ENCODE data around the gene SLC15A2.
"Not testable (repeated sequence)": the region's sequence is repeated elsewhere in the genome, so short reads cannot be mapped to it uniquely, and the experiment has no call there.

The SLC15A2 gene

DNA sequence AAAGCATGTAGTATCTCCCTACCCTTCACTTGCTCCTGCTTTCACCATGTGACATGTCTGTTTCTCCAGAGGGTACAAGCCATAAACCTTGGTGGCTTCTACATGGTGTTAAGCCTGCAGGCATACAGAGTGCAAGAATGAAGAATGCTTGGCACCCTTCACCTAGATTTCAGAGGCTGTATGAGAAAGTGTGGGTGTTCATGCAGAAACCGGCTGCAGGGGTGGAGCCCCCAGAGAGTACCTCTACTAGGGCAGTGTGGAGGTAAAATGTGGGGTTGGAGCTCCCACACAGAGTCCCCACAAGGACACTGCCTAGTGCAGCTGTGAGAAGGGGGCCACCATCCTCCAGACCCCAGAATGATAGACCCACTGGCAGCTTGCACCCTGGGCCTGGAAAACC lies 32.2 kb downstream of the SLC15A2 start:
- no peak for DNase-seq

DNA sequence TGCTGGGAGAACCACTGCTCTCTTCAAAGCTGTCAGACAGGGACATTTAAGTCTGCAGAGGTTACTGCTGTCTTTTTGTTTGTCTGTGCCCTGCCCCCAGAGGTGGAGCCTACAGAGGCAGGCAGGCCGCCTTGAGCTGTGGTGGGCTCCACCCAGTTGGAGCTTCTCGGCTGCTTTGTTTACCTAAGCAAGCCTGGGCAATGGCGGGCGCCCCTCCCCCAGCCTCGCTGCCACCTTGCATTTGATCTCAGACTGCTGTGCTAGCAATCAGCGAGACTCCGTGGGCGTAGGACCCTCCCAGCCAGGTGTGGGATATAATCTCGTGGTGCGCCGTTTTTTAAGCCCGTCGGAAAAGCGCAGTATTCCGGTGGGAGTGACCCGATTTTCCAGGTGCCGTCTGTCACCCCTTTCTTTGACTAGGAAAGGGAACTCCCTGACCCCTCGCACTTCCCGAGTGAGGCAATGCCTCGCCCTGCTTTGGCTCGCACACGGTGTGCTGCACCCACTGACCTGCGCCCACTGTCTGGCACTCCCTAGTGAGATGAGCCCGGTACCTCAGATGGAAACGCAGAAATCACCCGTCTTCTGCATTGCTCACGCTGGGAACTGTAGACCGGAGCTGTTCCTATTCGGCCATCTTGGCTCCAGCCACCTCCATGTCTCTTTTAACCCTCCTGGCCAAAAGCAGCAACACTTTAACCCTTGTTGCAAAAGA lies 44.1 kb downstream of the SLC15A2 start:
- DNase-seq: not testable (repeated sequence)

DNA sequence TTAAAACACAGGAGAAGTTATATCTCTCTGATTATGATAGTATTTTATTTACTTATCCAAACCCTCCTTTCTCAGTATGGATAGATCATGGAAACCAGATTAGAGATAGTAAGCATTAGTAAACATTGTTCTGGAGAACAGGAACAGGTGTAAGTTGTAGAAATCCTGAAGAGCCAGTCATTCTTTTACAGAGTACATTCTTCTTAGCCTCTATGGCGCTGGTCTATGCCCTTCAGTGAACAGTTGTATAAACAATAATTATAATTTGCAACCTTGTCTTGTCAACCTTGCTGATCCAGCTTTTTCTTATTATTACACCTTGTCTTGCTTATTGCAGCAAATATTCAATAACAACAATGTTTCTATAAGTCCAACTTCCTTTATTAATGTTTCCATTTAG lies 47.4 kb downstream of the SLC15A2 start:
- no peak for DNase-seq

DNA sequence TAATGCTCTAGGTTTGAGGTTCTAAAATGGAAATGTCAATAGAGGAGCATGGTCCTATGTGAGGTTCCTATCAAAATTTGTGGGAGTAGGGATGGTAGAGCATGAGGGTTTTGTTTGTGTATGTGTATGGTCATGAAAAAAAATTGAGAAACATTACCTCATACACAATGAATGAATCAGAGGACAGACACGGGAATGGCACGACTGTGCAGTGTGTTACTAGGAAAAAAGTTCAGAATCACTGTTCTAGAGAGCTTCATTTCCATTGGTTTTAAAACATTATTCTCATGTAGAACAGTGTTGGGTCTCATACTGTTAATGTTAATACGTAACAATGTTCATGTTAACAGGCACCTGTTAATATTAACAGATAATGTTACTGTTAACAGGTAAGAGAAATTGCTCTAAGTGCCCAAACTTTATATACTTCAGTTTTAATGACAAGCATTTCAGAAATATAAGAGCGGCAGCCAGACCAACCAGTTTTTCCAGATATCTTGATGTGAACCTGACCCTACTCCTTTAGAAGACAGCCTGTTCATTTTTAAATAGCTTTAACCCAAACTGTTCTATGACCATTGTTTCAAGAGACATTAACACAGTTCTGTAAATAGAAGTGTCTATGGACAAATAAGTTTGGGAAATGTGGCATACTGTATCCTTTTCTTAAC lies 48.0 kb downstream of the SLC15A2 start:
- DNase-seq: peak; percentile 9

DNA sequence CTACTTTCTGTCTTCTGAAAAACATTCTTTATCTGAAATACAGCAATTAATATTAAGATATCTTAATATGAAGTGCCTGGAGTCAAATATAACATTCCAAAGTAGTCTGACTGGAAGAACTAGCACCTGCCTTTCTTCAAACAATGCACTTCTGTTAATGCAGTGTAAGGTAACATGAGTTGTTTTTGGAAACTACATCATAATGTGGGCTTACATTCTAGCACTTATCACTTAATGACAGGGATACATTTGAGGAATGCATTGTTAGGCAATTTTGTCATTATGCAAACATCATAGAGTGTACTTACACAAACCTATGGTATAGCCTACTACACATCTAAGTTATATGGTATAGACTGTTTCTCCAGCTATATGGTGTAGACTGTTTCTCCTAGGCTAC lies 49.2 kb downstream of the SLC15A2 start:
- peak; percentile 74 for DNase-seq

GRCh38 chr3:121948641-121949040 lies 54.4 kb downstream of the SLC15A2 start:
- no peak for DNase-seq

DNA sequence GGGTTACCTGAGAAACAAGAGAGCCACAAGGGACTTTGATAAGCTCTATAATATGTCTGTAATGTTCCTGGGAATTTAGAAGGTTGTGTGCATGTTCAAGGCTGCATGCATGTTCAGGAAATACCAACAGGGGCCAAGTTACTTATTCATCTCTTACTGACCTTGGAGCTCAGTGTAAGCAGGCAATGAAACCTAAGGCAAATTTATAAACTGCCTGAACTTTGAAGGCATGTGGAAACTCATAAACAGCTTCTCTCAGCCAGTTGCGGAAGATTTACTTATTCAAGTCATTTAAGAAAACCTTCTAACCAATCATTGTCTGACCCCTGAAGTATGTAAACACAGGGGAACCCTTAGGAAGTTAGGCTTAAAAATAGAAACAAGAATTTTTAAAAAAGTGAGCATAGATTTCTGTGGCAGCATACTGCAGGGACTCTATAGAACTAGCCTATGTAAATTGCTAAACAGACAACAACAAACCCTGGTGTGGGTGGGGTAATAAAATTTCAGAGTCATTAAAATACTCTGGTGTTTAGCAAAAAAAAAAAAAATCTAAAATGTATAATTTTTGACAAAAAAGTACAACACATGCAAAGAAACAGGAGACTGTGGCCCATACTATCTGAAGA lies 57.2 kb downstream of the SLC15A2 start:
- no peak for DNase-seq

DNA sequence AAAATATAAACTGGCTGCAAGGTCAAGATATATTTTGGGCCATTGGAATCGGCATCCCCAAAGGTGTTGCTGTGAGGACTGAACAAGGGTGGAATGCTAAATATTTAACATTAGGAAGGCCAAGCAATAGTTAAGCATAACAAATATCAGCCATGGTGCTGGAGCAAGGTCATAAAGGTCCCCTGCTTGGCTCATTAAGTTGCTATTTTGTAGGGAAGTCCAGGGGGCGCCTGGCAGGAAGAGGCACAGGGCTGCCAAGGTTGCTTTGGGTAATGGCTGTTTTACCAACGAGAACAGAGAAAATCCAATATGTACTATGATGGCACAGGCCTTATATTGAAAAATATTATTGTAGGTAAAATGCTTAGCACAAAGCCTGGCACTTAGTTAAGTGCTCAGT lies 62.2 kb downstream of the SLC15A2 start:
- no peak for DNase-seq

DNA sequence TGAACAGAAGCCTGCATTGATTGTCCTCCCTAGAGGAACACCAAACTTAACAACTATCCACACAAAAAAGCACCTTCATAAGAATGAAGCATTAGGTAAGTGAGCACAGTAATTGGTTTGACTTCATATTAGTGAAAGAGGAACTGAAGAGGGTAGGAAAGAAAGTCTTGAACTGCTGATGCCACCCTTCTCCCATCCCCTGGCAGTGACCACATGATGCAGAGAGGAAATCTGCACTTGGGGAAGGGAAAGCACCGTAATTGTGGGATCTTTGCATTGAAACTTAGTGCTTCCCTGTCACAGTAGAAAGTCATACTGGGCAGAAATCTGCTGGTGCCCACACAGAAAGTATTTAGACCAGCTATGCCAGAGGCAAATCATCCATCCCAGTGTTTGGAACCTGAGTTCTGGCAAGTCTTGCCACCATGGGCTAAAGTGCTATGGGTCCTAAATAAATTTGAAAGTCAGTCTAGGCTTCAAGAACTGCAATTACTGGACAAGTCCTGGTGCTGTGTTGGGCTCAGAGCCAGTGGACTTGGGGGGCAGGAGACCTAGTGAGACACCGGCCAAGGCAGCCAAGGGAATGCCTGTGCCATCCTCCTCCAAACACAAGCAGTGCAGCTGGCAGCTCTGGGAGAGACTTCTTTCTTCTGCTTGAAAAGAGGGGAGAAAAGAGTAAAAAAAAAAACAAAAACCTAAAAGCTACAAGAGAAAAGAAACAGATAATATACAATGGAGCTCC lies 63.6 kb downstream of the SLC15A2 start:
- no peak for DNase-seq

DNA sequence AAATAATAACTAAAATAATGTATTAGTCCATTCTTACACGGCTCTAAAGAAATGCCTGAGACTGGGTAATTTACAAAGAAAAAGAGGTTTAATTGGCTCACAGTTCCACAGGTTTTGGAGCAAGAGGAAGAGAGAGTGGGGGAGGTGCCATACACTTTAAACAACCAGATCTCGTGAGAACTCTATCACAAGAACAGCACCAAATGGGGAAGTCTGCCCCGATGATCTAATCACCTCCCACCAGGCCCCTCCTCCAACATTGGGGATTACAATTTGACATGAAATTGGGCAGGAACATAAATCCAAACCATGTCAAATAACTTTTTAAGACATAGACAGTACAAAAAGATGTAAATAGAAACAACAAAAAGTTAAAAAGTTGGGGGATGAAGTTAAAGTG lies 64.6 kb downstream of the SLC15A2 start:
- DNase-seq: no peak

DNA sequence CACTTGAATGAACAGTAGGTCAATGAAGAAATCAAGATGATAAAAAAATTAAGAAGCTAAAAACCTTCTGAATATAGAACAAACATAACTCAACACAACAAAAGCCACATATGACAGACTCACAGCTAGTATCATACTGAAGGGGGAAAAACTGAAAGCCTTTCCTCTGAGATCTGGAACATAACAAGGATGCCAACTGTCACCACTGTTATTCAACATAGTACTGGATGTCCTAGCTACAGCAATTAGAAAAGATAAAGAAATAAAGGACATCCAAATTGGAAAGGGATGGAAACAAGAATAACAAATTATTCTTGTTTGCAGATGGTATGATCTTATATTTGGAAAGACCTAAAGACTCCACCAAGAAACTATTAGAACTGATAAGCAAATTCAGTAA lies 67.1 kb downstream of the SLC15A2 start:
- DNase-seq: no peak

DNA sequence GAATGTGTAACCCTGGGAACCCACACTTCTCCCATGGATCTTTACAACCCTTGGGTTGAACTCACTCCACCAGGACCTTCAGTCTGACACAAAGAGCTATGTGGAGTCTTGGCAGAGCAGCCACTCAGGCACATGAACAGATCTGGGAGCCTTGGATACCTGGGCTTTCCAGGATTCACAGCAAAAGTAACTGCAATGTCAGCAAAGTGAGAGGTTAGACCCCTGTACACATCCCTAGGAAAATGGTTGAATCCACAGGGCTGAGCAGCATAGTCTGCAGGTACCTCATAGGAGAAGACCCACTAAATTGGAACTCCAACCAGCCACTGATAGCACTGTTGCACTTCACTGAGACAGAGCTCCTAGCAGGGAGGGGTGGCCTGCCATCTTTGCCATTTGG lies 68.2 kb downstream of the SLC15A2 start:
- DNase-seq: no peak

DNA sequence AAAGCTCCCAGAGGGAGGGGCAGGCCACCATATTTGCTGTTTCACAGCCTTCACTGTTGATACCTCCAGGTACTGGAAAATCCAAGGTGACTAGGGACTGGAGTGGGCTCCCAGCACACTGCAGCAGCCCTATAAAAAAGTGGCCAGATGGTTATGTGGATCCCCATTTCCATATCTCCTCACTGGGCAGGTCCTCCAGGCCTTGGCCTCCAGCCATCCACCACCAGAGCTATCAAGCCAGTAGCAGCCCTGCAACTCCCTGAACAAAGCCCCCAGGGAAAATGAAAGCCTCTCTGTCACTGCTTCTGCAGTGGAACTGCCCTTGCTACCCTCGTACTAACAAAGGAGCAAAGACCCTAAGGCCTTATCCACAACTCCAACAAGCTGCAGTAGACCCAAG lies 69.4 kb downstream of the SLC15A2 start:
- no peak for DNase-seq

GRCh38 chr3:121969631-121970030 lies 75.4 kb downstream of the SLC15A2 start:
- DNase-seq: no peak

- no peak for DNase-seq
Measured at GRCh38 chr3:121970047-121970446, 75.8 kb downstream of the SLC15A2 start.

- DNase-seq: no peak
Measured at GRCh38 chr3:121974601-121975111, 80.5 kb downstream of the SLC15A2 start.

DNA sequence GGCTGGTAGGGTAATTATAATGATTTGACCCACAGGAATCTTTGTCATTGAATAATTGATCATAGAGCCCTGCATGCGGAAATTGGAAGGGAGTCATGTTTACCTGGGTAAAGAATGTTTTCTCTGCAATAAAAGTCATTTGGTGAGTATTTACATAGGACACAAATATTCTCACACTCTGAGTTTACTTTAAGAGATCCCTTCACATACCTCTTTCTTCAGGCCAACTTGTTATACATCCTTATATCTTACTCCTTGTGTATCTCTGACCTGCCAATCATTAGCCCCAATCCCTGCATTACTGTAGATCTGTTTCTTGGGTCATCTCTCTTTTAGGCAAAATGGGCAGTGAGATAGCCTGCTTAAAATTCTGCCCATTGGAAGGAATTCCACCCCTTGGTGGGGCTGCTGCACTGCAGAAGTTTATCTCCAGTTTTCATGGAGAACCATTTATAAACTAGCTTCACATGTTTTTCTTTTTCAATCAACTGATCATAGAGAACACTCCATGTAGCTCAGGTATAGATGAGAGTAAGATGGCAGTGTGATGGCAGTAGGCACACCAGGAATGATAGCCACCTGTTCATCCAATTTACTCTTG lies 81.6 kb downstream of the SLC15A2 start:
- no peak for DNase-seq

GRCh38 chr3:121976727-121977126 lies 82.5 kb downstream of the SLC15A2 start:
- DNase-seq: no peak

DNA sequence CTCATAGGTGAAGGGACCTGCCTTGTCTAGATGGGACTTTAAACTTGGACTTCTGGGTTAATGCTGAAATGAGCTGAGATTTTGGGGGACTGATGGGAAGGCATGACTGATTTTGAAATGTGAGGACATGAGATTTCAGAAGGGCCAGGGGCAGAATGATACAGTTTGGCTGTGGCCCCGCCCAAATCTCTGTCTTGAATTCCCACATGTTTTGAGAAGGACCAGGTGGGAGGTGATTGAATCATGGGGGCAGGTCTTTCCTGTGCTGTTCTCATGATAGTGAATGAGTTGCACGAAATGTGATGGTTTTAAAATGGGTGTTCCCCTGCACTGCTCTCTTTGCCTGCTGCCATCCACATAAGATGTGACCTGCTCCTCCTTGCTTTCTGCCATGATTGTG lies 85.0 kb downstream of the SLC15A2 start:
- no peak for DNase-seq

DNA sequence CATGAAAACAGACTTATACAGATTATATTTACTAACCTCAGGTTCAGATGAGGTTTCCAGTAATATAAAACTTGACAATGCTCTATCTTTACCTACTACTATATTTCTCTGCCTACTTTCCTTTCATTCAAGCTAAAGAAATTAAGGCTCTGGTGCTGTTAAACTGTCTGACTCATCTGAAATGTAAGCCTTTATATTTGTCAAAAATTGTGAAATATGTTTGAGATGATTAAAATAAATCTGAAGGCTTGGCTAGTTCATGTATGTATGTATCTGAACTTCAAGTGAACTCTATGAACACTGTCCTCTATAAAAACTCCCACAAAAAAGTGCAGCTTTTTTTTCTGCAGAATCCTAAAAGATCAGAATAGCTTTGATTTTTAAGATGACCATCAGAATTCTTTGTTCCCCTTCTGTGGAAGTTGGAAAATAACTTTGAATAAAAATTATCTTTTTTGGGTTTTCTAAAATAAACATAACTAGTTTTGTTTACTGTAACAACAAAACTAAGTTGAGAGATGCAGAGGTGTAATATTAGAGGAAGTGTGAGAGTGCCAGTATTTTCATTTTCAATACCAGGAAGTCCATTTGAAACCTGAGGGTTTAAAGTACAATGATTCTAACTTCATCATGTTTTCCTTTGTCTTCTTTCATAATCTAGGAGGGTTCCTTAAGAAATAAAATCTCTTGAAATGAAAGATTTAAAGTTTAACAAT lies 85.7 kb downstream of the SLC15A2 start:
- no peak for DNase-seq

GRCh38 chr3:121980450-121980796 lies 86.2 kb downstream of the SLC15A2 start:
- DNase-seq: no peak

- no peak for DNase-seq
Measured at GRCh38 chr3:121981473-121981872, 87.3 kb downstream of the SLC15A2 start.
